Breast epithelium (tissue), 3 donors: ENCODE data around the gene TCF4.

Source experiments
- POLR2A ChIP-seq: fragments of 450-650 bp; IDR thresholded peaks from one replicate; pipeline ENCODE4 v1.6.1; 2016; ENCODE audit warnings: antibody characterized with exemption, mild to moderate bottlenecking, moderate library complexity
- POLR2AphosphoS5 ChIP-seq, 3 donors: sonication (generic); formaldehyde crosslinking; IDR thresholded peaks; one replicate each; pipeline ENCODE4 v1.6.1; 2017; ENCODE audit warnings: antibody characterized with exemption in 3 of 3

GRCh38 chr18:55385770-55386169, 202.2 kb downstream of the TCF4 start:
- TF ChIP-seq POLR2A (no peak), POLR2AphosphoS5 (IDR thresholded peaks at IDR 0.05) (no peak)
